Activated CD8-positive, alpha-beta T cell treated with anti-CD3 and anti-CD28 coated beads for 36 hours (primary cell): ENCODE measurements around the gene SH3BP2. TPM values are rescaled to one million over a fixed set of nuclear protein-coding genes. Genes with fewer than 3 reads are reported as not detected.

Source experiments
- ATAC-seq: fragments of 200-7000 bp; cut with Tn5 transposase; one replicate; pipeline ENCODE4 v1.10.0; 2021; ENCODE audit warnings: mild to moderate bottlenecking, moderate library complexity
- CTCF ChIA-PET: fragments of 350-600 bp; sonication (Branson Sonifier 250); formaldehyde crosslinking; loops from one replicate; lab custom pipeline; 2021; ENCODE audit warnings: antibody characterized with exemption; lab: Charles Lee
- POLR2A ChIA-PET: fragments of 350-600 bp; sonication (Branson Sonifier 250); formaldehyde crosslinking; loops from one replicate; lab custom pipeline; 2021; ENCODE audit warnings: antibody characterized with exemption; lab: Charles Lee
- DNase-seq: peaks from one replicate; pipeline ENCODE4 v3.0.0-alpha.2; 2020
- H3K27ac Mint-ChIP-seq: one replicate; pipeline ENCODE4 v1.8.0; 2021; ENCODE audit warnings: mild to moderate bottlenecking, mixed read lengths
- H3K27me3 Mint-ChIP-seq: one replicate; pipeline ENCODE4 v1.8.0; 2021; ENCODE audit warnings: mixed read lengths
- H3K36me3 Mint-ChIP-seq: one replicate; pipeline ENCODE4 v1.8.0; 2021; ENCODE audit warnings: low read depth, mixed read lengths
- H3K4me1 Mint-ChIP-seq: one replicate; pipeline ENCODE4 v1.8.0; 2021; ENCODE audit warnings: low read depth, mixed read lengths
- H3K4me3 Mint-ChIP-seq: one replicate; pipeline ENCODE4 v1.8.0; 2021; ENCODE audit warnings: mild to moderate bottlenecking, moderate library complexity, mixed read lengths
- H3K9me3 Mint-ChIP-seq: one replicate; pipeline ENCODE4 v1.8.0; 2021; ENCODE audit warnings: mixed read lengths
- intact Hi-C: fragments of 100-400 bp; cut with micrococcal nuclease; formaldehyde crosslinking; loops from one replicate; pipeline ENCODE4 v1.10.0; 2022
- total RNA-seq, 2 experiments: library from RNA; stranded (reverse); gene quantifications; one replicate each; pipeline ENCODE4 v1.2.3, GENCODE V29; 2021
- TF ChIP-seq, protein P1 (sequence below): fragments of 200-600 bp; IDR thresholded peaks from one replicate; pipeline ENCODE4 v1.8.0; 2022; ENCODE audit warnings: antibody characterized with exemption, mild to moderate bottlenecking

Gene SH3BP2
- total RNA-seq, 2 experiments from 2014 or later: 54.8 to 59.0 TPM

DNA sequence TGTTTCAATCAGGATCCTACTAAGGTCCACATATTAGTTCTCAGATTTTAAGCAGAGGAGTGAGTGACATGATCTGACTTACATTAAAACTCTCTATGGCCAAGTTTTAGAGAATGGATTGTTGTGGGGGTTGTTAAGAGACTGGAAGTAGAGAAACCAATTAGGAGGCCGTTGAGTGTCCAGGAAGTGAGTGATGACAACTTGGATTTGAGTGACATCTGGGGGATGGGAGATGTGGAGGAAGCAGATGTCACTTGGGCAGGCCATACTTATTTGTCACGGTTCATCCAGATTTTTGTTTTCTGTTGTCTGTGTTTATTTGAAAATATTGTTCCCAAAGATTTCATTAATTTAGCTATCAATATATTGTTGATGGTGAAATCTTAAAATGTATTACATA is 79.0 kb downstream of the SH3BP2 start:
- peak; percentile 15 for DNase-seq
- H3K4me1 Mint-ChIP-seq: peaks cover 63% of the 10 kb centered on the region
- H3K4me3 Mint-ChIP-seq: no peak overlapping the region
- CTCF ChIA-PET: interaction anchor here (0.9 to 2.8 kb wide), 6 partner anchors 9 to 323 kb away, joined by 3 to 12 read pairs (median 4); no protein-coding TSS in a partner anchor
- intact Hi-C loops: no loop called here
- H3K36me3 Mint-ChIP-seq: peaks cover 10% of the 10 kb centered on the region
- TF ChIP-seq, protein P1, sequence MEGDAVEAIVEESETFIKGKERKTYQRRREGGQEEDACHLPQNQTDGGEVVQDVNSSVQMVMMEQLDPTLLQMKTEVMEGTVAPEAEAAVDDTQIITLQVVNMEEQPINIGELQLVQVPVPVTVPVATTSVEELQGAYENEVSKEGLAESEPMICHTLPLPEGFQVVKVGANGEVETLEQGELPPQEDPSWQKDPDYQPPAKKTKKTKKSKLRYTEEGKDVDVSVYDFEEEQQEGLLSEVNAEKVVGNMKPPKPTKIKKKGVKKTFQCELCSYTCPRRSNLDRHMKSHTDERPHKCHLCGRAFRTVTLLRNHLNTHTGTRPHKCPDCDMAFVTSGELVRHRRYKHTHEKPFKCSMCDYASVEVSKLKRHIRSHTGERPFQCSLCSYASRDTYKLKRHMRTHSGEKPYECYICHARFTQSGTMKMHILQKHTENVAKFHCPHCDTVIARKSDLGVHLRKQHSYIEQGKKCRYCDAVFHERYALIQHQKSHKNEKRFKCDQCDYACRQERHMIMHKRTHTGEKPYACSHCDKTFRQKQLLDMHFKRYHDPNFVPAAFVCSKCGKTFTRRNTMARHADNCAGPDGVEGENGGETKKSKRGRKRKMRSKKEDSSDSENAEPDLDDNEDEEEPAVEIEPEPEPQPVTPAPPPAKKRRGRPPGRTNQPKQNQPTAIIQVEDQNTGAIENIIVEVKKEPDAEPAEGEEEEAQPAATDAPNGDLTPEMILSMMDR: no peak
- H3K9me3 Mint-ChIP-seq: no peaks in the 10 kb centered on the region
- peak; percentile 69 for ATAC-seq
- POLR2A ChIA-PET: interaction anchor here (0.7 kb wide), 1 partner anchor 73 kb away, joined by 3 read pairs; no protein-coding TSS in a partner anchor
- H3K27ac Mint-ChIP-seq: peak overlapping the region; percentile 77
- H3K27me3 Mint-ChIP-seq: no peaks in the 10 kb centered on the region

DNA sequence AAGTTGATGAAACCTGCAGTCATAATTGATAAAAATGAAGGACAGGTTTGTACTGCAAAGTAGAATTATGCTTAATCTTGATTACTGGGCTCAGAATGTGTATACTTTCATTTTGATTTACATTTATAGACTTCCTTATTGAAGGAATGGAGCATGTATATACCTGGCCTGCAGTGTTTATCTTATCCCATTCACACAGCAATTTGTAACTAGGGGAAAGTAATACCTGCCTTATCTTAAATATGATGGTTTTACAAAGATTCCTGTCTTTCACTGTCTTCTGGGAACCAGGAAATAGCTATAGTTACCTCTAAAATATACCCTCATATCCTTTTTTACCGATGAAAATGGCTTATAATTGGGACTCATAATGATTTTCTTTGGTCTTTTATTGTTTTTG is 80.4 kb downstream of the SH3BP2 start:
- Mint-ChIP-seq H3K27ac (peak overlapping the region; percentile 10), H3K4me3 (no peak overlapping the region), H3K9me3 (no peaks in the 10 kb centered on the region), H3K27me3 (no peaks in the 10 kb centered on the region), H3K4me1 (peaks cover 59% of the 10 kb centered on the region), H3K36me3 (peaks cover 12% of the 10 kb centered on the region)
- ChIA-PET CTCF (interaction anchor here (1.2 to 2.8 kb wide), 3 partner anchors 8 to 110 kb away, joined by 4 to 12 read pairs (median 4); no protein-coding TSS in a partner anchor), POLR2A (no interaction called here)
- intact Hi-C loops: no loop called here
- DNase-seq: no peak
- ATAC-seq: no peak
- TF ChIP-seq, protein P1: no peak

DNA sequence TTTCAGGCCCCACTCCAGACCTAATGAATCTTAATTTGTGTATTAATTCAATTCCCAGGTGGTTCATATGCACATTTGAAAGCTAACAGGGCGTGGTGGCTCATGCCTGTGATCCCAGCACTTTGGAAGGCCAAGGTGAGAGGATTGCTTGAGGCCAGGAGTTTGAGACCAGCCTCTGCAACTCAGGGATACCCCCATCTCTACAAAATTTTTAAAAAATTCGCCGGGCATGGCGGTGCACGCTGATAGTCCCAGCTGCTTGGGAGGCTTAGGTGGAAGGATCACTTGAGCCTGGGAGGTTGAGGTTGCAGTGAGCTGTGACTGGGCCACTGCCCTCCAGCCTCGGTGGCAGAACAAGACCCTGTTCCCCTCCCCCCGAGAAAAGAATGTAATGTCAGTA is 82.0 kb downstream of the SH3BP2 start:
- H3K27ac Mint-ChIP-seq: no peak overlapping the region
- peaks cover 17% of the 10 kb centered on the region for H3K36me3 Mint-ChIP-seq
- TF ChIP-seq, protein P1: no peak
- H3K27me3 Mint-ChIP-seq: no peaks in the 10 kb centered on the region
- intact Hi-C loops: no loop called here
- ChIA-PET CTCF (interaction anchor here (0.6 kb wide), 1 partner anchor 212 kb away, joined by 4 read pairs; no protein-coding TSS in a partner anchor), POLR2A (no interaction called here)
- ATAC-seq (no peak), DNase-seq (no peak)
- peaks cover 50% of the 10 kb centered on the region for H3K4me1 Mint-ChIP-seq
- no peaks in the 10 kb centered on the region for H3K9me3 Mint-ChIP-seq
- no peak overlapping the region for H3K4me3 Mint-ChIP-seq

DNA sequence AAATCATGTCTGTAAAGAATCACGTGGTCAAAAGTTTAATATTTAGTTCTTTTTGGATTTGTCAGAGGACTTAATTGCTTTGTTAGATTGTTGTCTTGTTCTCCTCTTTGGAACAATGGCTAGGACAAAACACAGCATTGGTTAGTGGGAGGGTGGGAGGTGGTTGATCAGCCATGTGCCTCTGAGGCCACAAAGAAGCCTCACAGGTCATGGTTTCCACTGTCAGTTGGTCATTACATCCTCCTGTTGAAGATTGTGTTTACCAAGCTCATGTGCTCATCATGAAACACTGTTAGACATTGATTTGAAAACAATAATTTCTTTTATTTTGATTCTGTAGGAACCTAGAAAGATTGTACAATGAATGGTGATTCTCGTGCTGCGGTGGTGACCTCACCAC is 82.7 kb downstream of the SH3BP2 start:
- DNase-seq (no peak), ATAC-seq (no peak)
- CTCF ChIA-PET: no interaction called here
- Mint-ChIP-seq H3K4me1 (peaks cover 43% of the 10 kb centered on the region), H3K36me3 (peaks cover 18% of the 10 kb centered on the region), H3K9me3 (no peaks in the 10 kb centered on the region), H3K27ac (peak overlapping the region; percentile 23), H3K27me3 (no peaks in the 10 kb centered on the region), H3K4me3 (no peak overlapping the region)
- intact Hi-C loops: no loop called here
- POLR2A ChIA-PET: interaction anchor here (0.7 kb wide), 1 partner anchor 64 kb away, joined by 3 read pairs; no protein-coding TSS in a partner anchor
- TF ChIP-seq, protein P1: no peak

DNA sequence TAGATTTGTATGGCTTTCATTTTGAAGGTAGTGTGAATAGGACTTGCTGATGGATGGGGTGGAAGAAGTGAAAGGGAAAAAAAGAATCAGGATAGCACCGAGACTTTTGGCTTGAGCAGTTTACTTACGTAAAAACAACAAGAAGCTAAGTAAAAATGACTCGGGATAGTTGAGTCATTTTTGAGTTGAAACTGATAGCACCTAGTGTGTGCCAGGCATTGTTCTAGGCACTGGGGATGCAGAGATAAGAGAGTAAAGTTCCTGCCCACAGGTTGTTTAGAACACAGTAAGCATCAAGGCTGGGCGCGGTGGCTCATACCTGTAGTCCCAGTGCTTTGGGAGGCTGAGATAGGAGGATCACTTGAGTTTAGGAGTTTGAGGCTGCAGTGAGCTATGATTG is 85.5 kb downstream of the SH3BP2 start:
- Mint-ChIP-seq H3K9me3 (no peaks in the 10 kb centered on the region), H3K4me3 (no peak overlapping the region), H3K4me1 (peaks cover 25% of the 10 kb centered on the region), H3K27ac (peak overlapping the region; percentile 3), H3K36me3 (peaks cover 18% of the 10 kb centered on the region), H3K27me3 (no peaks in the 10 kb centered on the region)
- DNase-seq (peak; percentile 10), ATAC-seq (peak; percentile 37)
- ChIA-PET POLR2A (interaction anchor here (0.9 kb wide), 1 partner anchor 18 kb away, joined by 3 read pairs; no protein-coding TSS in a partner anchor), CTCF (interaction anchor here (0.6 kb wide), 1 partner anchor 182 kb away, joined by 3 read pairs; no protein-coding TSS in a partner anchor)
- intact Hi-C loops: no loop called here
- TF ChIP-seq, protein P1: no peak
